AG10803 (cell line): ENCODE measurements around the gene MBP.

ENCODE experiments used
- DNase-seq: peaks from one replicate; pipeline ENCODE4 v3.0.0; 2010; ENCODE audit warnings: low read depth
- H3K4me3 ChIP-seq: 2 replicates; pipeline ENCODE4 v1.5.1; 2011; ENCODE audit warnings: mild to moderate bottlenecking, low read length, control low read depth
- TF ChIP-seq, protein P1 (sequence below): conservative IDR thresholded peaks from 2 replicates; pipeline ENCODE4 v1.5.1; 2011; ENCODE audit warnings: mild to moderate bottlenecking, low read length, control low read depth, inconsistent platforms

The MBP gene

DNA sequence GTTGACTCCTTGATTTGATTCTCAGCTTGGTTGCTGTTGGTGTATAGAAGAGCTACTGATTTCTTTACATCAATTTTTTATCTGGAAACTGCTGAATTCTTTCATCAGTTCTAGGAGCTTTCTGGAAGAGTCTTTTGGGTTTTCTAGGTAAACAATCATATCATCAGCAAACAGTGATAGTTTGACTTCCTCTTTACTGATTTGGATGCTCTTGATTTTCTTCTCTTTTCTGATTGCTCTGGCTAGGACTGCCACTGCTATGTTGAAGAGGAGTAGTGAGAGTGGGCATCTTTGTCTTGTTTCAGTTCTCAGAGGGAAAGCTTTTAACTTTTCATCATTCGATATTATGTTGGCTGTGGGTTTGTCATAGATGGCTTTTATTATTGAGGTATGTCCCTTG is 169.7 kb downstream of the MBP start:
- TF ChIP-seq, protein P1, sequence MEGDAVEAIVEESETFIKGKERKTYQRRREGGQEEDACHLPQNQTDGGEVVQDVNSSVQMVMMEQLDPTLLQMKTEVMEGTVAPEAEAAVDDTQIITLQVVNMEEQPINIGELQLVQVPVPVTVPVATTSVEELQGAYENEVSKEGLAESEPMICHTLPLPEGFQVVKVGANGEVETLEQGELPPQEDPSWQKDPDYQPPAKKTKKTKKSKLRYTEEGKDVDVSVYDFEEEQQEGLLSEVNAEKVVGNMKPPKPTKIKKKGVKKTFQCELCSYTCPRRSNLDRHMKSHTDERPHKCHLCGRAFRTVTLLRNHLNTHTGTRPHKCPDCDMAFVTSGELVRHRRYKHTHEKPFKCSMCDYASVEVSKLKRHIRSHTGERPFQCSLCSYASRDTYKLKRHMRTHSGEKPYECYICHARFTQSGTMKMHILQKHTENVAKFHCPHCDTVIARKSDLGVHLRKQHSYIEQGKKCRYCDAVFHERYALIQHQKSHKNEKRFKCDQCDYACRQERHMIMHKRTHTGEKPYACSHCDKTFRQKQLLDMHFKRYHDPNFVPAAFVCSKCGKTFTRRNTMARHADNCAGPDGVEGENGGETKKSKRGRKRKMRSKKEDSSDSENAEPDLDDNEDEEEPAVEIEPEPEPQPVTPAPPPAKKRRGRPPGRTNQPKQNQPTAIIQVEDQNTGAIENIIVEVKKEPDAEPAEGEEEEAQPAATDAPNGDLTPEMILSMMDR = no peak
- H3K4me3 ChIP-seq = no peak overlapping the region
- no peak for DNase-seq

DNA sequence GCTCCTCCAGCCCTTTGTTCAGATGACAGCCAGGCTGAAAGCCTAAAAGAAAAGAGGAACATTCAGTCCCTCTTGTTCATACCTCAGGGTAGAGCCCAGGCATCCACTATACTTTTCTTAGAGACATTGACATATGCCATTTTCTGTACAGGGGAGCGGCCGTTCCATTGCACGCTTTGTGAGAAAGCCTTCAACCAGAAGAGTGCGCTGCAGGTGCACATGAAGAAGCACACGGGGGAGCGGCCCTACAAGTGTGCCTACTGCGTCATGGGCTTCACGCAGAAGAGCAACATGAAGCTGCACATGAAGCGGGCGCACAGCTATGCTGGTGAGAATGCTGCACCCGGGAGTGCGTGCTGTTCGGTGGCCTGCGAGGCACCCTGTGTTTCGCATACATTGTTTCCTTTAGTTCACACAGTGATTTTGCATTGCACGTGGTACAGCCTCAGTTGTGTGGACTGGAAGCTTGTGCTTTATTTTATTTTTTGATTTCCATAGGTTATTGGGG is 172.0 kb downstream of the MBP start:
- DNase-seq = no peak
- TF ChIP-seq, protein P1 = no peak
- no peak overlapping the region for H3K4me3 ChIP-seq

DNA sequence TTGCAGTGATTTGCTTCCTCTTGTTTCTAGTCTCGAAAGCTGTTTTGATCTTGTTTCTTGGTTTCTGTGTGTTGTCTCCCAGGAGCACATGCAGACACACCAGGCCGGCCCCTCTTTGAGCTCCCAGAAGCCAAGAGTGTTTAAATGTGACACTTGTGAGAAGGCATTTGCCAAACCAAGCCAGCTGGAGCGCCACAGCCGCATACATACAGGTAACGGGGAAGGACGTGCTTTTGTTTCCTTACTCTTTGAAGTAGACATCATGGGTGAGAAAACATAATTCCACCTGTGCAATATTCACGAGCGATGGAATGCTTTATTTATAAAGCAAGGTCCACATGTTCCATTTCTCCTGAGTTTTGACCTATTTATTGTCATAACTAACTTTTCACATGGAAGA is 173.0 kb downstream of the MBP start:
- TF ChIP-seq, protein P1 = no peak
- no peak for DNase-seq
- no peak overlapping the region for H3K4me3 ChIP-seq

DNA sequence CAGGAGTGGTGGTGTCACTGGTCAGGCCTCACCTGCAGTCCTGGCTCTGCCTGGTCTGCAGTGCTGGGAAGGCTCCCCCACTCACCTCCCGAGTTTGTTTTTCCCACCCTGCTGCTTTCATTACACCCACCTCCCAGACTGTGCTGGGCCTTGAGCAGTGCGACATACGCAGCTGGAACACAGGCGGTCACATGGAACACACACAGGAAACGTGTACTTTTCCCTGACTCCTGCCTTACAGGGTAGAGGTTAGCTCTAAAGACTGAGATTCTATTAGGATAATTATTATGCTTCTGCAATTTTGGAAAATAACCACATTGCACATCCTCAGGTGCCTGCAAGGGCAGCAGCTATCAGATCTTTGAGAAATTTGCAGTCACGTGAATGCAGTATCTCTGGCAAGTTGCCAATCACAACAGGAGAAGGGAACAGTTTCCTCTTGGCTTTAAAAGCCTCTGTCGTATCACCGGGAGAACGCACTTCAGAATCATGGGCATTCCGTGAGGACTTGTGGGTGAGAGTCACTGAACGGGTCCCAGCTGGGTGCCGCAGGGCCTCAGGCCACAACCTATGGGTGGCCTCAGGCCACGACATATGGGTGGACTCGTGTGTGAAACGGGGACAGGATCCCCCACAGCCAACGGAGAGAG is 173.8 kb downstream of the MBP start:
- TF ChIP-seq, protein P1 = no peak
- DNase-seq = no peak
- no peak overlapping the region for H3K4me3 ChIP-seq

- no peak for DNase-seq
- no peak overlapping the region for H3K4me3 ChIP-seq
- TF ChIP-seq, protein P1 = no peak
Measured at GRCh38 chr18:76957384-76958355, 174.9 kb downstream of the MBP start.

GRCh38 chr18:76956648-76957047 is 175.9 kb downstream of the MBP start:
- no peak for DNase-seq
- TF ChIP-seq, protein P1 = no peak
- H3K4me3 ChIP-seq = no peak overlapping the region
